ENCODE data around the gene SNAP23.

Gene SNAP23

GRCh38 chr15:42575188-42576039 is 80.0 kb downstream of the SNAP23 start, which contains the start of gene STARD9:
STARD9 (plus strand) TSS chr15:42575606; CDS start chr15:42575716, 110 bp downstream.
- peak; percentile 81 to 99 (median 97) for DNase-seq

GRCh38 chr15:42576040-42576594 is 80.7 kb downstream of the SNAP23 start:
- DNase-seq, result no peak

- no peak for DNase-seq
These were observed 81.3 kb downstream of the SNAP23 start for GRCh38 chr15:42576776-42577175.

DNA sequence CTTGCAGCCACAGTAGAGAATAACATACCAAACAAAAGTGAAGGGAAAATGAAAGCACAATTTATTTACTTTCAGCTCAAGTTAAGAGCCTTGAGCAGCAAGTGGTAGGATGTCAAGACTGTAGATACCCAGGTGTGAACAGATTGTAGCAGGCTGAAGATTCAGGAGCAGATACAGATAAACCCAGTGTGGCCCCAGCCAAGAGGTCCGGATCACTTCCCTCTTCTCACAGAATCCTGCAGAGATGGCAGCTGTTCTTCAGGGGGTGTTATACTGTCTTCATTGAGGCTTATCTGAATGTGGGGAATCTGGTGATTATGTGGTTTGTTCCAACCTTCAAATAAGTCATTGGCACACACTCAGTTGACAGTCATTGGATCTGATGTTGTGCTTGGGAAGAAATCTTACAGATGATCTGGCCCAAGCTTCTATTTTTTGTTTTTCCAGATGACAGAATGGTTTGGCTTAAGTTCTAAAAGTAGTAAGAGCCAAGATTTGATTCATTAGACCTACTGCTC is 82.1 kb downstream of the SNAP23 start:
- peak in 1 of 14 donors; percentile 1 for DNase-seq

GRCh38 chr15:42578984-42579537 is 83.6 kb downstream of the SNAP23 start:
- no peak for DNase-seq

GRCh38 chr15:42581272-42581730 is 85.9 kb downstream of the SNAP23 start:
- peak in 13 of 14 donors; percentile 13 to 79 (median 72) for DNase-seq

All from C1 segment of cervical spinal cord (tissue), 14 donors.